Neutrophil (primary cell): ENCODE measurements around the gene CD93.

Source experiments
- H3K27ac ChIP-seq: fragments of 200-600 bp; sonication (generic); 2 replicates; pipeline ENCODE4 v1.5.1; 2016; ENCODE audit warnings: mild to moderate bottlenecking, moderate library complexity
- H3K27me3 ChIP-seq: fragments of 200-600 bp; sonication (generic); 2 replicates; pipeline ENCODE4 v1.6.0; 2016; ENCODE audit warnings: mild to moderate bottlenecking
- H3K36me3 ChIP-seq: fragments of 200-600 bp; sonication (generic); 2 replicates; pipeline ENCODE4 v1.5.1; 2017
- H3K4me1 ChIP-seq, 2 experiments: fragments of 200-600 bp in 1 of 2; sonication (generic) in 1 of 2; 1 replicate in 1 of 2; 2 replicates in 1 of 2; pipeline versions ENCODE4 v1.5.1 to v1.6.1; 2013 to 2016; ENCODE audit warnings: low read depth in 1 of 2, low read length in 1 of 2, mild to moderate bottlenecking in 1 of 2, moderate library complexity in 1 of 2; ENCODE audit not compliant: control insufficient read depth in 1 of 2, insufficient read depth in 1 of 2
- H3K4me3 ChIP-seq, 2 experiments: fragments of 200-600 bp in 1 of 2; sonication (generic) in 1 of 2; 1 replicate in 1 of 2; 2 replicates in 1 of 2; pipeline ENCODE4 v1.5.1; 2013 to 2016; ENCODE audit warnings: low read depth in 1 of 2, low read length in 1 of 2, mild to moderate bottlenecking in 1 of 2, moderate library complexity in 1 of 2
- H3K9me3 ChIP-seq: fragments of 200-600 bp; sonication (generic); 2 replicates; pipeline ENCODE4 v1.5.1; 2016
- TF ChIP-seq, protein P1 (sequence below): fragments of 200-600 bp; sonication (generic); IDR thresholded peaks from 2 replicates; pipeline ENCODE4 v1.5.1; 2016; ENCODE audit warnings: antibody characterized with exemption

CD93 gene

DNA sequence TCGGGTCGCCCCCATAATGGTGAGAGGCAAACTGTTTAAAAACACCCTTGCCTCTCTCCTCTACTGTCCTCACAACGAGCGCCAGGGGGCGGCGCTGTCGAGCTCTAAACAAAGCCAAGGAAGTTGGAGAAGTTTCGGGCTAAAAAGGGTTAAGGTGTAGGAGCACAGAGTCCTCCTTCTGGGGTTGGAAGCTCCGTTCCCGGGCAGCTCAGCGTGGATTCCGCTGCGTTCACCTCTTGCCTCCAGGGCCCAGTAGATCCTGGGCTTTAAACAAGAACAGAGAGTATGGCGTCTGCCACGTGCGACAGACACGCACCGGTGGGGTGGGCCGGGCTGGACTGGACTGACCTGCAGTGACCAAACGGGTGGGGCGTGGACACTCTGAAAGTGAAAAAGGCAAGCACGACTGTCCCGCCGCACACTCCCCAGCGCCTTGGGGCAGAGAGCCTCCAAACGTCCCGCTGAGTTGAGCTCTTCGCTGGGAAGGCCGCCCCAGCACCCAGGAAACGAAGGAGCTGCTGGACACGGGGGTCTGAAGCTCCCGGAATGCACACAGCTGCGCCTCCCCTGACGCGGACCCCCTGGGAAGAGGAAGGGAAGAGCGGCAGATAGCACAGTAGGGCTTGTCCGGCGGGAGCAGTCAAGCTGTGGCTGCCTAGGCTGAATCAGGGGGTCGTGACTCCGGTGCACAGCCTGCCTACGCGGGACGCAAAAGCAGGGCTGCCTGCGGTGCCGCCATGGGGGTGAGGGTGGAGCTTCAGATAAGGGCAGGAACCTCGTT, 35.1 kb downstream of the CD93 start:
- H3K4me3 ChIP-seq: peak overlapping the region; percentile 83 to 92
- H3K9me3 ChIP-seq: no peaks in the 10 kb centered on the region
- H3K27me3 ChIP-seq: peaks cover 90% of the 10 kb centered on the region
- H3K36me3 ChIP-seq: no peaks in the 10 kb centered on the region
- peaks cover 29 to 39% of the 10 kb centered on the region in 2 experiments for H3K4me1 ChIP-seq
- TF ChIP-seq, protein P1, sequence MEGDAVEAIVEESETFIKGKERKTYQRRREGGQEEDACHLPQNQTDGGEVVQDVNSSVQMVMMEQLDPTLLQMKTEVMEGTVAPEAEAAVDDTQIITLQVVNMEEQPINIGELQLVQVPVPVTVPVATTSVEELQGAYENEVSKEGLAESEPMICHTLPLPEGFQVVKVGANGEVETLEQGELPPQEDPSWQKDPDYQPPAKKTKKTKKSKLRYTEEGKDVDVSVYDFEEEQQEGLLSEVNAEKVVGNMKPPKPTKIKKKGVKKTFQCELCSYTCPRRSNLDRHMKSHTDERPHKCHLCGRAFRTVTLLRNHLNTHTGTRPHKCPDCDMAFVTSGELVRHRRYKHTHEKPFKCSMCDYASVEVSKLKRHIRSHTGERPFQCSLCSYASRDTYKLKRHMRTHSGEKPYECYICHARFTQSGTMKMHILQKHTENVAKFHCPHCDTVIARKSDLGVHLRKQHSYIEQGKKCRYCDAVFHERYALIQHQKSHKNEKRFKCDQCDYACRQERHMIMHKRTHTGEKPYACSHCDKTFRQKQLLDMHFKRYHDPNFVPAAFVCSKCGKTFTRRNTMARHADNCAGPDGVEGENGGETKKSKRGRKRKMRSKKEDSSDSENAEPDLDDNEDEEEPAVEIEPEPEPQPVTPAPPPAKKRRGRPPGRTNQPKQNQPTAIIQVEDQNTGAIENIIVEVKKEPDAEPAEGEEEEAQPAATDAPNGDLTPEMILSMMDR: peak; percentile 71
- peak overlapping the region; percentile 93 for H3K27ac ChIP-seq

DNA sequence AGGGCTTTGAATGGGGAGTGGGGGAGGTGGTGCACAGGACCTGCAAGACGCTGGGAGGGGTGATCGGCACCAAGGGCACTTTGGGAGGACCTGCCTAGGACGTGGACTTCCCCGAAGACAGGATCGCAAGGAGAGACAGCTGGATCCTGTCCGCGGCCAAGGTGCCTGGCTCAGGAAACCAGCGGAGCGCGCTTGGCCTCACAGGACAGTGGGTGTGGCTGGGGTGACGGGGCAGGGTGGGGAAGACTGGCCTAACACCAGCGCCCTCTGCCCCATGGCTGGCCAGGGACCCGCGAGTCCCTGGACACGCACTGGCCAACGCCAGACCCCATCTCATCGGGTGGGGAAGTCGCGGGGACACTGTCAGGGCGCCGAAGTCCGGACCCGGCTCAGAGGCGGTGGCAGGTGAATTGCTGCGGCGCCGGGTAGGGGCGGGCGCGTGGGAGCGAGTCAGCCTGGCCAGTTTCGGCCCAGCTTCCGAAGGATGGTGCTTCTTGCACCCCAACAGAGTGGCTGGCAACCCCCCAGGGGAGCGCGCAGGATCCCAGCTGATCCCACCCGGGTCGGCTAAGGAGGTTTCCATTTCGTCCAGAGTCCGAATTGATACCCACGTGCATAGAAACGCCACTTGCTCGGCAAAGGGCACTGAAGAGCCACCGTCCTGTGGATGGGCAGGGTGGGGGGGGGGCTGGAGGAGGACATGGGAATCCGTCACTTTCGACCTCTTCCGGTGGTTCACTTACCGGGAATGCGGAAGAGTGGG, 35.9 kb downstream of the CD93 start:
- Histone ChIP-seq H3K9me3 (no peaks in the 10 kb centered on the region), H3K27ac (peak overlapping the region; percentile 93), H3K4me3 (peak overlapping the region; percentile 83 to 92), H3K27me3 (peaks cover 98% of the 10 kb centered on the region), H3K36me3 (no peaks in the 10 kb centered on the region), H3K4me1 (peaks cover 29 to 43% of the 10 kb centered on the region in 2 experiments)
- TF ChIP-seq, protein P1: no peak

DNA sequence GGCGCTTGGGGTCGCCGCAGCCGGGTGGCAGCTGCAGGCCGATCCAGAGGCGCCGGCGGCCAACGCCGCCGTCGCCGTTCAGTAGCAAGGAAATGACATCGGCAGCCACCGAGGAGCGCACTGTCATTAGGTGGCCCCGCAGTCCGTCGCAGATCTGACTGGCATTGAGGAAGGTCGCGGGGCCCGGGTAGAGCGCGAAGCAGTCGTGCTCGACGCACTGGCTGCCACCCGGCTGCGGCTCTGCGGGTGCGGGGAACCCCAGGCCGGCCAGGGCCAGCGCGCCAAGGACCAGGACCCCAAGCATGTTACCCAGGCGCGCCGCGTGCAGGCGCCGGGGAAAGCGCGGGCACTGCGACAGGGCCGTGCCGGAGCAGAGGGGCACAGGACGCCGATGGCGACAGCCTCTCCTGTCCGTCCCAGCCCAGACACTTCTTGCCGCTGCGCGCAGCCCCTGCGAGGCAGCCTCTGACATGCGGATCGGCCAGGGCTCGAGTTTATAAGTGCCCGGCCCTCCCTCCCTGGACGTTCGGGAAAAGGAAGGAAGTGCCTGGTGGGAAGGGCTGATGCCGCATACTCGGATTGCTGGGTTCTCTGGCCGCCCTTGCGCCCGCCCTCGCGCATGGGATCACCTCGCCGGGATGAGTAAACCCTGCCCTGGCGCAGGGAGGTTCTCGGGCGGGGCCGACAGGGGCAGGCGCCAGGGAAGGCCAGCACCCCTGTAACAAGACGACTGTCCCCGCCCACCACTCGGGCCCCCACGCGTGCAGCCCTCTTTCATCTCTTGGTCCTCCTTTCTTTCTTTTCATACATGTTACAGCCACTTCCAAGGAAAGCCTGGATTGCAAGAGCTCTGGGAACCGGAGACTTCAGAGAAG, 36.7 kb downstream of the CD93 start, which contains the start of gene THBD:
Gene THBD, minus strand, starts transcription at position 472 of the 875 bp plus-strand sequence. Its CDS starts 168 bp downstream, at position 304.
- Histone ChIP-seq H3K36me3 (no peaks in the 10 kb centered on the region), H3K27me3 (peaks cover 99% of the 10 kb centered on the region), H3K4me3 (peak within 1 kb of the TSS; percentile 83 to 92), H3K9me3 (no peaks in the 10 kb centered on the region), H3K27ac (peak within 1 kb of the TSS; percentile 93), H3K4me1 (peaks cover 29 to 50% of the 10 kb centered on the region in 2 experiments)
- TF ChIP-seq, protein P1: no peak

DNA sequence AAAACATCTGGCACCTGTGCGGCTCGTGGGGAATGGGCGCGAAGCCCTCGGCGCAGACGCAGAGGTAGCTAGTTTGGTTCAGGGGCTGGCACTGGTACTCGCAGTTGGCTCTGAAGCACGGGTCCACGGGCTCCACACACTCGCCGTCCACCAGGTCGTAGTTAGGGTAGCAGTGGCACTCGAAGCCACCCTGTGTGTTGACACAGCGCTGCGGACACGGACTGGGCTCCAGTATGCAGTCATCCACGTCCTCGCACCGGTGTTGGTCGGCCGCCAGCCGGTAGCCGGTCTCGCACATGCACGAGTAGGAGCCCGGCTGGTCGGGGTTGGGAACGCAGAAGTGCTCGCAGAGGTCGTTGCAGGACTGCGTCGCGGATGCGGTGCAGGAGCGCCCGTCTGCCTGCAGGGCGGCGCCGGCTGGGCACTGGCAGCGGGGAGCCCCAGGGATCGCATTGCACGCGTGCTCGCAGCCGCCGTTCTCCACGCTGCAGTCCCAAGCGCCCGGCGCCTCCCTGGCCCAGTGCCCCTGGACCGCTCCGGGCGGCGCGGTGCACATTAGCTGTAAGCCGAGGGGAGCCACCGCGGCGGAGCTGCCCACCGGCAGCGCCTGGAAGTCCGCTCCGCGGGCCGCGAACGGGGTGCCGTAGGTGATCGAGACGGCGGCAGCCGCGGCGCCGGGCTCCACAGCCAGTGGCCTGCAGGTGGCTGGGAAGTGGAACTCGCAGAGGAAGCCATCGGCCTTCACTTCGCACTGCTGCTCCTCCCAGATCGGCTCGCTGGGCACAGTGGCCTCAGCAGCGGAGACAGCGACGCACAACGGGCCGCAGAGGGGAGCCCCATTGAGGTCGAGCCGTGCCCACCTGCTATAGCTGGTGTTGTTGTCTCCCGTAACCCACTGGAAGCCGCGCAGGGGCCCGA, 37.6 kb downstream of the CD93 start:
- peaks cover 29 to 50% of the 10 kb centered on the region in 2 experiments for H3K4me1 ChIP-seq
- TF ChIP-seq, protein P1: peak; percentile 92
- H3K9me3 ChIP-seq: no peaks in the 10 kb centered on the region
- peak overlapping the region; percentile 93 for H3K27ac ChIP-seq
- no peaks in the 10 kb centered on the region for H3K36me3 ChIP-seq
- peak overlapping the region; percentile 83 to 92 for H3K4me3 ChIP-seq
- H3K27me3 ChIP-seq: peaks cover 93% of the 10 kb centered on the region
